Measurements from ENCODE around the gene SYT13. TPM values are rescaled to one million over a fixed set of nuclear protein-coding genes. Genes with fewer than 3 reads are reported as not detected.

Gene SYT13
- total and polyA plus RNA-seq, 4 donors, result 21.5 to 78.4 (median 68.4) TPM

GRCh38 chr11:45314900-45315299 lies 28.8 kb upstream of the SYT13 start:
- no peak overlapping the region for H3K4me3 ChIP-seq (ENCODE audit: low read depth, low read length)
- H3K36me3 ChIP-seq (ENCODE audit: control insufficient read depth, insufficient read depth, low read length), result no peaks in the 10 kb centered on the region
- no peaks in the 10 kb centered on the region for H3K9me3 ChIP-seq (ENCODE audit: control insufficient read depth, insufficient read depth, low read length)
- H3K27ac ChIP-seq (ENCODE audit: low read depth, low read length), result no peak overlapping the region
- WGBS (ENCODE audit: insufficient coverage), result 89% methylated on average over 1 of the region's 2 CpGs
- no peaks in the 10 kb centered on the region for H3K4me1 ChIP-seq (ENCODE audit: control insufficient read depth, insufficient read depth, low read length)
- DNase-seq (ENCODE audit: low read depth in 4 of 6, low spot score in 6 of 6), result no peak
- no peaks in the 10 kb centered on the region for H3K27me3 ChIP-seq (ENCODE audit: control insufficient read depth, insufficient read depth, low read length)

GRCh38 chr11:45313171-45313865 lies 27.2 kb upstream of the SYT13 start:
- Histone ChIP-seq H3K9me3 (ENCODE audit: control insufficient read depth, insufficient read depth, low read length) (no peaks in the 10 kb centered on the region), H3K27ac (ENCODE audit: low read depth, low read length) (no peak overlapping the region), H3K4me1 (ENCODE audit: control insufficient read depth, insufficient read depth, low read length) (no peaks in the 10 kb centered on the region), H3K4me3 (ENCODE audit: low read depth, low read length) (no peak overlapping the region), H3K27me3 (ENCODE audit: control insufficient read depth, insufficient read depth, low read length) (no peaks in the 10 kb centered on the region), H3K36me3 (ENCODE audit: control insufficient read depth, insufficient read depth, low read length) (no peaks in the 10 kb centered on the region)
- peak in 1 of 6 donors; percentile 65 for DNase-seq (ENCODE audit: low read depth in 4 of 6, low spot score in 6 of 6)
- WGBS (ENCODE audit: insufficient coverage), result no CpG with 5 or more reads among the region's 1 CpG

GRCh38 chr11:45305874-45306623 lies 19.9 kb upstream of the SYT13 start:
- Histone ChIP-seq H3K9me3 (ENCODE audit: control insufficient read depth, insufficient read depth, low read length) (no peaks in the 10 kb centered on the region), H3K36me3 (ENCODE audit: control insufficient read depth, insufficient read depth, low read length) (no peaks in the 10 kb centered on the region), H3K27ac (ENCODE audit: low read depth, low read length) (no peak overlapping the region), H3K4me3 (ENCODE audit: low read depth, low read length) (no peak overlapping the region), H3K4me1 (ENCODE audit: control insufficient read depth, insufficient read depth, low read length) (no peaks in the 10 kb centered on the region), H3K27me3 (ENCODE audit: control insufficient read depth, insufficient read depth, low read length) (no peaks in the 10 kb centered on the region)
- DNase-seq (ENCODE audit: low read depth in 4 of 6, low spot score in 6 of 6), result peak in 1 of 6 donors; percentile 42
- WGBS (ENCODE audit: insufficient coverage), result 48% methylated on average over 4 of the region's 5 CpGs

- no peak overlapping the region for H3K27ac ChIP-seq (ENCODE audit: low read depth, low read length)
- H3K4me3 ChIP-seq (ENCODE audit: low read depth, low read length), result no peak overlapping the region
- no peaks in the 10 kb centered on the region for H3K36me3 ChIP-seq (ENCODE audit: control insufficient read depth, insufficient read depth, low read length)
- no peaks in the 10 kb centered on the region for H3K4me1 ChIP-seq (ENCODE audit: control insufficient read depth, insufficient read depth, low read length)
- H3K9me3 ChIP-seq (ENCODE audit: control insufficient read depth, insufficient read depth, low read length), result no peaks in the 10 kb centered on the region
- no peaks in the 10 kb centered on the region for H3K27me3 ChIP-seq (ENCODE audit: control insufficient read depth, insufficient read depth, low read length)
- WGBS (ENCODE audit: insufficient coverage), result 88% methylated on average over 3 of the region's 4 CpGs
- no peak for DNase-seq (ENCODE audit: low read depth in 4 of 6, low spot score in 6 of 6)
Observed at GRCh38 chr11:45304992-45305335, 18.8 kb upstream of the SYT13 start.

- no peak for DNase-seq (ENCODE audit: low read depth in 4 of 6, low spot score in 6 of 6)
- WGBS (ENCODE audit: insufficient coverage), result 87% methylated on average over 15 of the region's 15 CpGs
Observed at GRCh38 chr11:45304111-45304991, 18.2 kb upstream of the SYT13 start.

GRCh38 chr11:45303316-45303715 lies 17.2 kb upstream of the SYT13 start:
- no peak overlapping the region for H3K4me3 ChIP-seq (ENCODE audit: low read depth, low read length)
- WGBS (ENCODE audit: insufficient coverage), result 90% methylated on average over 4 of the region's 6 CpGs
- no peak for DNase-seq (ENCODE audit: low read depth in 4 of 6, low spot score in 6 of 6)
- H3K36me3 ChIP-seq (ENCODE audit: control insufficient read depth, insufficient read depth, low read length), result no peaks in the 10 kb centered on the region
- no peaks in the 10 kb centered on the region for H3K4me1 ChIP-seq (ENCODE audit: control insufficient read depth, insufficient read depth, low read length)
- no peak overlapping the region for H3K27ac ChIP-seq (ENCODE audit: low read depth, low read length)
- H3K27me3 ChIP-seq (ENCODE audit: control insufficient read depth, insufficient read depth, low read length), result no peaks in the 10 kb centered on the region
- no peaks in the 10 kb centered on the region for H3K9me3 ChIP-seq (ENCODE audit: control insufficient read depth, insufficient read depth, low read length)

More at GRCh38 chr11:45304111-45304991, 18.2 kb upstream of the SYT13 start:
- Histone ChIP-seq H3K9me3 (ENCODE audit: control insufficient read depth, insufficient read depth, low read length) (no peaks in the 10 kb centered on the region), H3K4me1 (ENCODE audit: control insufficient read depth, insufficient read depth, low read length) (no peaks in the 10 kb centered on the region), H3K27me3 (ENCODE audit: control insufficient read depth, insufficient read depth, low read length) (no peaks in the 10 kb centered on the region), H3K36me3 (ENCODE audit: control insufficient read depth, insufficient read depth, low read length) (no peaks in the 10 kb centered on the region), H3K4me3 (ENCODE audit: low read depth, low read length) (no peak overlapping the region), H3K27ac (ENCODE audit: low read depth, low read length) (no peak overlapping the region)

GRCh38 chr11:45301537-45302246 lies 15.6 kb upstream of the SYT13 start:
- Histone ChIP-seq H3K27ac (ENCODE audit: low read depth, low read length) (no peak overlapping the region), H3K4me3 (ENCODE audit: low read depth, low read length) (no peak overlapping the region), H3K9me3 (ENCODE audit: control insufficient read depth, insufficient read depth, low read length) (no peaks in the 10 kb centered on the region), H3K27me3 (ENCODE audit: control insufficient read depth, insufficient read depth, low read length) (no peaks in the 10 kb centered on the region), H3K36me3 (ENCODE audit: control insufficient read depth, insufficient read depth, low read length) (no peaks in the 10 kb centered on the region), H3K4me1 (ENCODE audit: control insufficient read depth, insufficient read depth, low read length) (no peaks in the 10 kb centered on the region)
- WGBS (ENCODE audit: insufficient coverage), result 65% methylated on average over 5 of the region's 7 CpGs
- no peak for DNase-seq (ENCODE audit: low read depth in 4 of 6, low spot score in 6 of 6)

GRCh38 chr11:45300715-45301114 lies 14.6 kb upstream of the SYT13 start:
- Histone ChIP-seq H3K27me3 (ENCODE audit: control insufficient read depth, insufficient read depth, low read length) (no peaks in the 10 kb centered on the region), H3K27ac (ENCODE audit: low read depth, low read length) (no peak overlapping the region), H3K9me3 (ENCODE audit: control insufficient read depth, insufficient read depth, low read length) (no peaks in the 10 kb centered on the region), H3K4me1 (ENCODE audit: control insufficient read depth, insufficient read depth, low read length) (no peaks in the 10 kb centered on the region), H3K36me3 (ENCODE audit: control insufficient read depth, insufficient read depth, low read length) (no peaks in the 10 kb centered on the region), H3K4me3 (ENCODE audit: low read depth, low read length) (no peak overlapping the region)
- no peak for DNase-seq (ENCODE audit: low read depth in 4 of 6, low spot score in 6 of 6)
- WGBS (ENCODE audit: insufficient coverage), result no CpG with 5 or more reads among the region's 3 CpGs

- Histone ChIP-seq H3K9me3 (ENCODE audit: control insufficient read depth, insufficient read depth, low read length) (no peaks in the 10 kb centered on the region), H3K27me3 (ENCODE audit: control insufficient read depth, insufficient read depth, low read length) (no peaks in the 10 kb centered on the region), H3K27ac (ENCODE audit: low read depth, low read length) (no peak overlapping the region), H3K36me3 (ENCODE audit: control insufficient read depth, insufficient read depth, low read length) (no peaks in the 10 kb centered on the region), H3K4me1 (ENCODE audit: control insufficient read depth, insufficient read depth, low read length) (no peaks in the 10 kb centered on the region), H3K4me3 (ENCODE audit: low read depth, low read length) (no peak overlapping the region)
- WGBS (ENCODE audit: insufficient coverage), result no CpG with 5 or more reads among the region's 7 CpGs
- DNase-seq (ENCODE audit: low read depth in 4 of 6, low spot score in 6 of 6), result no peak
Observed at GRCh38 chr11:45298718-45299117, 12.6 kb upstream of the SYT13 start.
